ENCODE measurements around the gene SLC6A5. TPM values are rescaled to one million over a fixed set of nuclear protein-coding genes. Genes with fewer than 3 reads are reported as not detected.
A peak's percentile ranks its signal among the peaks of the same experiment; 100 is the strongest.

SLC6A5 gene
- total RNA-seq, 4 donors from 2014 or later = not detected

DNA sequence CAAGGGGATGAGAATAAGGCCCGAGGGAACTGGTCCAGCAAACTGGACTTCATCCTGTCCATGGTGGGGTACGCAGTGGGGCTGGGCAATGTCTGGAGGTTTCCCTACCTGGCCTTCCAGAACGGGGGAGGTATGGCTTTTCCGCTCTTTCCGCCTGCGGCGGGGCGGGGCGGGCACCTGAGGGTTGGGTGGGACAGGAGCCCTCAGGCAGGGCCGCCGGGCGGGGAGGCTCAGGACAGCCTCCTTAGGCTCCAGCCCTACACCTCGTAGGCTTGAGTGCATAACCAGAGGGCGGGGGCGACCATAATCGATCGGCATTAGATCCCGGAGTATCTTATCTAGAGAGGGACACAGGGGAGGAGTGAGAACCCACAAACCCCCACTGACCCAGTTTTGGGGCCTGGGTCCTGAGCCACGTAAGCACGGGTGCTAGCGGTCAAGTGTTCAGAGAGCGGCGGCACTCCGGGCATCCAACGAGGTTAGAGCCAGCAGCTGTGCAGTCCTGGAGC is 4.9 kb downstream of the SLC6A5 start:
- no peak for ATAC-seq (ENCODE audit: low FRiP score)
- TF ChIP-seq, protein P1, sequence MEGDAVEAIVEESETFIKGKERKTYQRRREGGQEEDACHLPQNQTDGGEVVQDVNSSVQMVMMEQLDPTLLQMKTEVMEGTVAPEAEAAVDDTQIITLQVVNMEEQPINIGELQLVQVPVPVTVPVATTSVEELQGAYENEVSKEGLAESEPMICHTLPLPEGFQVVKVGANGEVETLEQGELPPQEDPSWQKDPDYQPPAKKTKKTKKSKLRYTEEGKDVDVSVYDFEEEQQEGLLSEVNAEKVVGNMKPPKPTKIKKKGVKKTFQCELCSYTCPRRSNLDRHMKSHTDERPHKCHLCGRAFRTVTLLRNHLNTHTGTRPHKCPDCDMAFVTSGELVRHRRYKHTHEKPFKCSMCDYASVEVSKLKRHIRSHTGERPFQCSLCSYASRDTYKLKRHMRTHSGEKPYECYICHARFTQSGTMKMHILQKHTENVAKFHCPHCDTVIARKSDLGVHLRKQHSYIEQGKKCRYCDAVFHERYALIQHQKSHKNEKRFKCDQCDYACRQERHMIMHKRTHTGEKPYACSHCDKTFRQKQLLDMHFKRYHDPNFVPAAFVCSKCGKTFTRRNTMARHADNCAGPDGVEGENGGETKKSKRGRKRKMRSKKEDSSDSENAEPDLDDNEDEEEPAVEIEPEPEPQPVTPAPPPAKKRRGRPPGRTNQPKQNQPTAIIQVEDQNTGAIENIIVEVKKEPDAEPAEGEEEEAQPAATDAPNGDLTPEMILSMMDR (IDR thresholded peaks at IDR 0.05) = no peak
- no peak for DNase-seq (ENCODE audit: low spot score)

DNA sequence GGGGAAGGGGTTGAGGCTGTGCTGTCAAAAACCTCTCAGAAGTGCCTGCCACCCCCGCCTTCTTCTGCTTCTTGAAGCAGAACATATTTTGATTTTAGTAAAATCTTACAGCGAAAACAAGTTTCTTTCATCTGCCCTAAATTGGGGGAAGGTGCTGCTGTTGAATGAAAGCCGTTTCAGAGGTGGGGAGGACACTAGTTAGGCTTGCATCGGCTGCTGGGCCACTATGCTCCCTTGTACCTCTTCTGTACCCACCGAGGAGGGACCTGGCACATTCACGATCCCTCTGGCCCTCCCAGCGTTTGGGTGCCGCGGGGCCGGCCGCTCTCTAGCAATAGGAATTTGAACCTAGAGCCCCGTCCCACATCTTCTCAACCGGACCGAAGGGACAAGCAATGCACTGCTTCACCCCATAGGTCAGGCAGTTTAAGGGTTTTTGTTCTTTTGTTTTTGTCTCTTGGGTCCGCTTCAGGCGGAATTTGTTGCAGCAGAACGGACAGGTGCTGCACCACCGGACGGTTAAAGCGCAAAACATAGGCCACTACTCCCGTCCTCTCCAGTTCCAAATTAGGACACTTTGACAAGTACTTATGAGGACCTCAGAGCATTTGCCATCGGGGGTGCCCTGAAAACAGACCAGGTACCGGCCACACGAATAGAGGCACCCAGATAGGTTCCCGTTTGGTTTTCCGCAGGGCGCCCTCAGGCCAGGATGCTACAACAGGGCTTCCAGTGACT is 5.6 kb downstream of the SLC6A5 start:
- ATAC-seq (ENCODE audit: low FRiP score) (no peak), DNase-seq (ENCODE audit: low spot score) (no peak)
- TF ChIP-seq, protein P1 (IDR thresholded peaks at IDR 0.05) = no peak

DNA sequence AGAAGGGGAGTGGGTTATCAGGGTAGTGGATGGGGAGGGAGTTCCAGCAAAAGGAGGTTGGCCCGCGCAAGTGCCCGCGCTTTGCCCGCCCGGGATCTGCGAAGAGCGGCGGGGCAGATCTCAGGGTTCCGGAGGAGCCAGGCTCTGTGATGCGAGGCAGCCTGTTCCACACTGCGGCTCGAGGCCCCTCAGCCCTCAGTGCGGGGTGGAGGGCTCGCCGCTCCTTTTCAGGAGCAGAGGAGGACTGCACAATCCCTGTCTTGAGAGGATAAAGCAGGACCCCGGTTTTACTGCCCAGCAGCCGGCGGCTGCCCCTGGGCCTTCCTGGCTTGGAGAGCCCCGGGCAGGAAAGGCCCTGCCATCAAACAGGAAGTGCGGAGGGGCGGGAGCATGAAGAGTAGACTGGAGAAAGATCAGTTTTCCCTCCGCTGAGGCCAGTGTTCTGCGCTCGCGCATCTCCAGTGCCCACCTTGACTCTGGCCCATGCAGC is 6.2 kb downstream of the SLC6A5 start:
- TF ChIP-seq, protein P1 (IDR thresholded peaks at IDR 0.05) = no peak
- no peak for ATAC-seq (ENCODE audit: low FRiP score)
- DNase-seq (ENCODE audit: low spot score) = no peak

DNA sequence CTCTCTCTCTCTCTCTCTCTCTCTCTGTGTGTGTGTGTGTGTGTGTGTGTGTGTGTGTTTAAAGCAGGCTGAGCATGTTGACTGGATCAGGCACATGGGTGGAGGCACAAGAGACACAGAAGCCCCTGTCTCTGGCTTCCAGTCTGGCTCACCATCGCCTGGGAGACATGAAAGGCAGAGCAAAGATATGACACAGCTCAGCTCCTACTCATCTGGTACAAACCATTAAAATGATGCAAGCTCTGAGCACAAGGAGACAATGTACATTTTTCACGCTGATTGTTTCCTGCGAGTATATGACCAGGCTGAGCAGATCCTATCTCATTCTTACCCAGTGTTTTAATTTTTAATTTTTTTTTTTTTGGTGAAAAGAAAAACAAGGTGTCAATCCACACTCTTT is 9.5 kb downstream of the SLC6A5 start:
- TF ChIP-seq, protein P1 (IDR thresholded peaks at IDR 0.05) = no peak
- DNase-seq (ENCODE audit: low spot score) (no peak), ATAC-seq (ENCODE audit: low FRiP score) (no peak)

DNA sequence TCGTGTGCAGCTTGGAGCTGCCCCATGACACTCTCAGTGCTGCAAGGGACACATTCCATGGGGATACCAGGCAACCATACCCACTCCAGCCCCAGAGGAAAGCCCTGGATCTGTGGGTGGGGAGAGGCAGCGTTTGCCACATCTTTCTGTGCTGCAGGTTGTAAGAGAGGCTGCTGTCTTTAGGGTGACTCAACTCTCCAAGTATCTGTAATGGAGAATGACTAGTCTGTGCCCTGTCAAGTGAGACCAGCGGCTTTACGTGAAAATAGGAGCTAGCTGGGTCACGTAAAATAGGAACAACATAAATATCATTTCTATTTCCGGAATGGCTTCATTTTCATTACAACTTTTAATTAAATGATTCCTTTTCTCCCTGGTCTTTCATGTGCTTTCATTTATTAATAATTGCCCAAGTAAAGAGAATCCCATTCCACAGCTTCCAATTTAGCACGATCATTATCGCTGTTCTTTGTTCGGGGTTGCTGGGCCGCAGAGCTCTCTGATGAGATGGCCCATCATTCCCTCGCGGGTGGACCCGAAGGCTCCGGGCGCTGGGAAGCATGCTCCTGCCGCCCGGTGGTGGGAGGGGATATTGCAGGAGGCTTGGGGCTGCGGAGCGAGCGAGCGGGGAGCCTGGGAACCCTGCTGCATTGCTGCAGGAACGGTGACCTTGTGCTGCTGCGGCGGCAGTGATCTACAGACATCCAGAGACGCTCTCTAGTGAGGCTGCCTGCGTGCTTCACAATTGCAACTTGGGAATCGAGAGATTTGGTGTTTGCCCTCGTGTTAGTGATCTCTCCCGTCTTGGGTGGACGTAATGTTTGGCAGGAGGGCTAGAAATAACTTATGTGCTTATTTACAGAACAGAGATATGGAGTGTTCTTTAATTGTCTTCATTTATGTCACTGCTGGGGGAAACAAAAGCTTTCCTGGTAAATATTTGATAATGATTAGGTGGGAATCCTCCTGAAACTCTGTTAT is 10.6 kb downstream of the SLC6A5 start:
- ATAC-seq (ENCODE audit: low FRiP score) (peak; percentile 87), DNase-seq (ENCODE audit: low spot score) (peak; percentile 59)

DNA sequence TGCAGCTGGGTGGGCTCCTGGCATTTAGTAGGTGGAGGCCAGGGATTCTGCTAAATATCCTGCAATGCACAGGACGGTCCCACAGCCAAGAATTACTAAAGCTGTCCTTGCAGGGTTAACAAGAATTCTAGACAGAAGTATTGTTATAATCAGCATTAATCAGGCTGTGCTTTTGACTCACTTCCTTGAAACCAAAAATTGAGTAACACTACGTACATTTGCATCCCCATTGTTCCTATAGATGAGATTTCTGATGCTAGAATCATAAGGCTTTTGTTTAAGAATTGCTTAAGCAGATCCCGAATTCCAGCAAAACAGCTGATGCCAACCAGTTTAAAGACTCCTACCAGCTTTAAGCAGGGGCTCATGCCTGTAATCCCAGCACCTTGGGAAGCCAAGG is 11.4 kb downstream of the SLC6A5 start:
- ATAC-seq (ENCODE audit: low FRiP score) = no peak
- TF ChIP-seq, protein P1 (IDR thresholded peaks at IDR 0.05) = no peak
- no peak for DNase-seq (ENCODE audit: low spot score)

More for the DNA sequence above, 10.6 kb downstream of the SLC6A5 start:
- TF ChIP-seq, protein P1 (IDR thresholded peaks at IDR 0.05) = peak in 2 of 3 donors; percentile 50 to 54
